HCT116 (cell line): ENCODE data around the gene CMIP. TPM values are rescaled to one million over a fixed set of nuclear protein-coding genes. Genes with fewer than 3 reads are reported as not detected.

Experiments used
- ATAC-seq: fragments of 200-7000 bp; cut with Tn5 transposase; 2 replicates; pipeline ENCODE4 v1.9.1; 2020; ENCODE audit warnings: mild to moderate bottlenecking, moderate library complexity
- BruUV-seq: library from RNA; stranded (reverse); fragments of 400-500 nt; replicated peaks from 2 replicates; lab custom pipeline; 2021; lab: Mats Ljungman, UMichigan
- CTCF ChIA-PET: fragments of 300-600 bp; sonication (Branson Sonifier 250); formaldehyde crosslinking; loops from one replicate; lab custom pipeline; 2021; ENCODE audit warnings: antibody characterized with exemption; lab: Charles Lee
- POLR2A ChIA-PET: fragments of 300-600, 350-600 bp; sonication (Branson Sonifier 250); formaldehyde crosslinking; loops from one replicate; lab custom pipeline; 2021; ENCODE audit warnings: antibody characterized with exemption; lab: Charles Lee
- RAD21 ChIA-PET, 2 experiments: fragments of 300-600 bp; sonication (Branson Sonifier 250); formaldehyde crosslinking; loops; one replicate each; lab custom pipeline; 2023; ENCODE audit warnings: low total read pairs in 2 of 2; ENCODE audit not compliant: uncharacterized antibody in 2 of 2, unreplicated experiment in 2 of 2, low non-redundant PET in 1 of 2; lab: Charles Lee
- DNase-seq: peaks from one replicate; pipeline ENCODE4 v3.0.0-alpha.2; 2010; ENCODE audit warnings: low read depth, low spot score
- H2AFZ ChIP-seq: fragments of 200-600 bp; shearing (Covaris generic), sonication (generic); 2 replicates; pipeline ENCODE4 v1.6.1; 2017; ENCODE audit warnings: low read depth, mixed run types, mixed read lengths, antibody characterized with exemption, low read length; ENCODE audit not compliant: poor library complexity, severe bottlenecking
- H3K27ac ChIP-seq: 2 replicates; pipeline ENCODE4 v1.5.1; 2012; ENCODE audit warnings: low read depth, low read length
- H3K27me3 ChIP-seq: fragments of 200-600 bp; sonication (generic); 2 replicates; pipeline ENCODE4 v1.6.1; 2016; ENCODE audit warnings: mixed run types, low read length, mixed read lengths; ENCODE audit not compliant: insufficient read depth
- H3K36me3 ChIP-seq, 2 experiments: fragments of 200-500 bp in 1 of 2; fragments of 200-600 bp in 1 of 2; sonication (Bioruptor generic) in 1 of 2; sonication (generic) in 1 of 2; 2 replicates each; pipeline versions ENCODE4 v1.5.1 to v1.6.1; 2014 to 2016; ENCODE audit warnings: low read length in 2 of 2, inconsistent platforms in 1 of 2, mixed read lengths in 1 of 2, mixed run types in 1 of 2; ENCODE audit not compliant: insufficient read depth in 2 of 2, control insufficient read depth in 1 of 2
- H3K4me1 ChIP-seq, 2 experiments: fragments of 200-600 bp in 1 of 2; sonication (generic) in 1 of 2; 2 replicates each; pipeline versions ENCODE4 v1.5.1 to v1.6.1; 2012 to 2017; ENCODE audit warnings: low read length in 2 of 2, inconsistent platforms in 1 of 2, mild to moderate bottlenecking in 1 of 2, mixed read lengths in 1 of 2, mixed run types in 1 of 2, moderate library complexity in 1 of 2; ENCODE audit not compliant: insufficient read depth in 2 of 2, control insufficient read depth in 1 of 2
- H3K4me2 ChIP-seq: fragments of 200-600 bp; sonication (generic); 2 replicates; pipeline ENCODE4 v1.6.1; 2017; ENCODE audit warnings: mixed run types, low read length, mixed read lengths
- H3K4me3 ChIP-seq, 2 experiments: fragments of 200-600 bp in 1 of 2; sonication (generic) in 1 of 2; replicated peaks in 1 of 2; 2 replicates each; pipeline ENCODE4 v1.5.1; 2011 to 2016; ENCODE audit warnings: low read length in 2 of 2, control low read depth in 1 of 2, low read depth in 1 of 2, mild to moderate bottlenecking in 1 of 2, mixed read lengths in 1 of 2, mixed run types in 1 of 2
- H3K79me2 ChIP-seq: fragments of 200-600 bp; sonication (generic); 2 replicates; pipeline ENCODE4 v1.6.1; 2017; ENCODE audit warnings: mild to moderate bottlenecking, mixed run types, low read length, moderate library complexity, mixed read lengths; ENCODE audit not compliant: insufficient read depth
- H3K9ac ChIP-seq: fragments of 200-600 bp; sonication (generic); 2 replicates; pipeline ENCODE4 v1.6.1; 2016; ENCODE audit warnings: low read length, mixed read lengths
- H3K9me2 ChIP-seq: fragments of 200-600 bp; sonication (generic), shearing (Covaris generic); 2 replicates; pipeline ENCODE4 v1.6.1; 2017; ENCODE audit warnings: mixed run types, mild to moderate bottlenecking, moderate library complexity; ENCODE audit not compliant: insufficient read depth
- H3K9me3 ChIP-seq, 2 experiments: fragments of 200-500 bp in 1 of 2; fragments of 200-600 bp in 1 of 2; sonication (Bioruptor generic) in 1 of 2; sonication (generic) in 1 of 2; 2 replicates each; pipeline ENCODE4 v1.6.1; 2014 to 2017; ENCODE audit warnings: low read length in 2 of 2, mixed read lengths in 2 of 2, inconsistent platforms in 1 of 2, low read depth in 1 of 2, mild to moderate bottlenecking in 1 of 2, mixed run types in 1 of 2, moderate library complexity in 1 of 2; ENCODE audit not compliant: control insufficient read depth in 1 of 2, insufficient read depth in 1 of 2
- H4K20me1 ChIP-seq: fragments of 200-600 bp; sonication (generic), shearing (Covaris generic); 2 replicates; pipeline ENCODE4 v1.6.1; 2017; ENCODE audit warnings: mixed run types, mild to moderate bottlenecking, moderate library complexity; ENCODE audit not compliant: insufficient read depth
- ATF3 ChIP-seq: IDR thresholded peaks from 2 replicates; pipeline ENCODE4 v1.6.1; 2012
- CBX3 ChIP-seq: IDR thresholded peaks from 2 replicates; pipeline ENCODE4 v1.6.1; 2012; ENCODE audit warnings: low read depth
- CEBPB ChIP-seq: IDR thresholded peaks from 2 replicates; pipeline ENCODE4 v1.6.1; 2012; ENCODE audit warnings: low read depth
- EGR1 ChIP-seq: IDR thresholded peaks from 2 replicates; pipeline ENCODE4 v1.6.1; 2012; ENCODE audit warnings: low read depth
- EZH2 ChIP-seq: fragments of 200-600 bp; sonication (generic); IDR thresholded peaks from 2 replicates; pipeline ENCODE4 v1.6.1; 2017; ENCODE audit warnings: antibody characterized with exemption, mixed run types
- EZH2phosphoT487 ChIP-seq: fragments of 200-600 bp; IDR thresholded peaks from 2 replicates; pipeline ENCODE4 v1.6.1; 2018; ENCODE audit warnings: antibody characterized with exemption, borderline replicate concordance
- JUND ChIP-seq: IDR thresholded peaks from 2 replicates; pipeline ENCODE4 v1.6.1; 2012
- MAX ChIP-seq: IDR thresholded peaks from 2 replicates; pipeline ENCODE4 v1.6.1; 2012
- POLR2A ChIP-seq: IDR thresholded peaks from 2 replicates; pipeline ENCODE4 v1.7.0; 2011; ENCODE audit warnings: borderline replicate concordance; ENCODE audit not compliant: insufficient read depth, insufficient read length; ENCODE audit errors: extremely low read depth
- RAD21 ChIP-seq: IDR thresholded peaks from 2 replicates; pipeline ENCODE4 v1.6.1; 2012; ENCODE audit warnings: low read depth, mild to moderate bottlenecking
- REST ChIP-seq: IDR thresholded peaks from 2 replicates; pipeline ENCODE4 v1.6.1; 2012; ENCODE audit warnings: low read depth
- SP1 ChIP-seq: IDR thresholded peaks from 2 replicates; pipeline ENCODE4 v1.6.1; 2012; ENCODE audit warnings: low read depth
- SRF ChIP-seq: IDR thresholded peaks from 2 replicates; pipeline ENCODE4 v1.6.1; 2012; ENCODE audit warnings: low read depth
- ZBTB33 ChIP-seq: IDR thresholded peaks from 2 replicates; pipeline ENCODE4 v1.6.1; 2011; ENCODE audit warnings: mild to moderate bottlenecking, low read length, moderate library complexity; ENCODE audit not compliant: insufficient replicate concordance; ENCODE audit errors: extremely low read depth
- ZFX ChIP-seq: fragments of 450-650 bp; IDR thresholded peaks from 2 replicates; pipeline ENCODE4 v1.6.1; 2017
- ZNF274 ChIP-seq: fragments of 200-500 bp; sonication (Bioruptor generic); IDR thresholded peaks from 2 replicates; pipeline ENCODE4 v1.6.1; 2014; ENCODE audit warnings: mild to moderate bottlenecking, low read depth, low read length, inconsistent platforms
- intact Hi-C: fragments of 100-400 bp; cut with micrococcal nuclease; formaldehyde crosslinking; loops from 2 replicates; pipeline ENCODE4 v1.10.0; 2022
- total RNA-seq: library from RNA; stranded (reverse); gene quantifications from one replicate; pipeline ENCODE4 v1.2.1, GENCODE V29; 2021; ENCODE audit not compliant: unreplicated experiment

The CMIP gene
- total RNA-seq, 1 experiment from 2014 or later, result 64.6 TPM

GRCh38 chr16:81453091-81453728 lies 8.6 kb downstream of the CMIP start:
- Histone ChIP-seq H3K9ac (no peak overlapping the region), H3K27me3 (no peaks in the 10 kb centered on the region), H3K9me2 (no peaks in the 10 kb centered on the region), H3K4me1 (peaks cover 28 to 66% of the 10 kb centered on the region in 2 experiments), H3K4me3 (no peak overlapping the region), H3K36me3 (peaks cover 0 to 22% of the 10 kb centered on the region in 2 experiments; a peak in 1 of 4 replicates), H3K27ac (no peak overlapping the region), H4K20me1 (peaks cover 29% of the 10 kb centered on the region; the same call in 1 of the 2 replicates), H2AFZ (no peak overlapping the region), H3K79me2 (peaks cover 100% of the 10 kb centered on the region), H3K4me2 (no peak overlapping the region), H3K9me3 (no peaks in the 10 kb centered on the region)
- DNase-seq, result no peak
- ATAC-seq, result no peak
- TF ChIP-seq CEBPB, result no peak
- TF ChIP-seq EZH2phosphoT487, result no peak
- no peak for TF ChIP-seq CBX3
- TF ChIP-seq EGR1, result no peak
- TF ChIP-seq MAX, result no peak
- no peak for TF ChIP-seq SRF
- no peak for TF ChIP-seq ZNF274
- no peak for TF ChIP-seq REST
- no peak for TF ChIP-seq EZH2
- no peak for TF ChIP-seq POLR2A
- no peak for TF ChIP-seq ZFX
- TF ChIP-seq ZBTB33, result no peak
- no peak for TF ChIP-seq ATF3
- no peak for TF ChIP-seq RAD21
- no peak for TF ChIP-seq SP1
- TF ChIP-seq JUND, result no peak
- intact Hi-C loops, result no loop called here
- POLR2A ChIA-PET, result no interaction called here
- RAD21 ChIA-PET, result no interaction called here
- CTCF ChIA-PET, result no interaction called here
- BruUV-seq, result no TSS peak
